Neuronal stem cell (in vitro differentiated cells): ENCODE results near the gene OCA2.

ENCODE experiments used
- DNase-seq: peaks from one replicate; pipeline ENCODE4 v3.0.0-alpha.2; 2013; ENCODE audit warnings: low spot score
- H2AFZ ChIP-seq: one replicate; pipeline ENCODE4 v1.6.1; 2013; ENCODE audit warnings: mild to moderate bottlenecking, low read length, inconsistent platforms
- H2AK5ac ChIP-seq: 2 replicates; pipeline ENCODE4 v1.6.1; 2013; ENCODE audit warnings: low read depth, mild to moderate bottlenecking, inconsistent platforms, low read length, moderate library complexity, mixed read lengths
- H2BK120ac ChIP-seq: 2 replicates; pipeline ENCODE4 v1.6.1; 2013; ENCODE audit warnings: low read depth, mild to moderate bottlenecking, inconsistent platforms, low read length, moderate library complexity, mixed read lengths
- H2BK12ac ChIP-seq: one replicate; pipeline ENCODE4 v1.6.1; 2013; ENCODE audit warnings: low read length, inconsistent platforms
- H2BK15ac ChIP-seq: 2 replicates; pipeline ENCODE4 v1.6.1; 2013; ENCODE audit warnings: mild to moderate bottlenecking, low read length, inconsistent platforms, mixed read lengths
- H2BK5ac ChIP-seq: one replicate; pipeline ENCODE4 v1.6.1; 2013; ENCODE audit warnings: inconsistent platforms, mild to moderate bottlenecking, low read length, moderate library complexity
- H3K14ac ChIP-seq: one replicate; pipeline ENCODE4 v1.6.1; 2013; ENCODE audit warnings: low read length, inconsistent platforms
- H3K18ac ChIP-seq: 2 replicates; pipeline ENCODE4 v1.6.1; 2013; ENCODE audit warnings: low read length, inconsistent platforms
- H3K23ac ChIP-seq: 2 replicates; pipeline ENCODE4 v1.6.1; 2013; ENCODE audit warnings: low read depth, mild to moderate bottlenecking, mixed read lengths, low read length, inconsistent platforms; ENCODE audit not compliant: poor library complexity
- H3K27ac ChIP-seq: replicated peaks from 3 replicates; pipeline ENCODE4 v1.5.1; 2013; ENCODE audit warnings: low read length, inconsistent platforms
- H3K27me3 ChIP-seq, 3 experiments: 2 replicates each; pipeline ENCODE4 v1.6.1; 2013; ENCODE audit warnings: low read length in 3 of 3, mild to moderate bottlenecking in 2 of 3, inconsistent platforms in 1 of 3, low read depth in 1 of 3, mixed read lengths in 1 of 3, moderate library complexity in 1 of 3; ENCODE audit not compliant: control insufficient read depth in 3 of 3, insufficient read depth in 3 of 3
- H3K36me3 ChIP-seq, 2 donors: replicated peaks in 1 of 2; 2 replicates each; pipeline ENCODE4 v1.6.1; 2013; ENCODE audit warnings: low read length in 2 of 2; ENCODE audit not compliant: control insufficient read depth in 2 of 2, insufficient read depth in 2 of 2
- H3K4ac ChIP-seq: 2 replicates; pipeline ENCODE4 v1.6.1; 2013; ENCODE audit warnings: inconsistent platforms, mild to moderate bottlenecking, low read length, moderate library complexity
- H3K4me1 ChIP-seq, 2 donors: 1 replicate in 1 of 2; 2 replicates in 1 of 2; pipeline ENCODE4 v1.6.1; 2013; ENCODE audit warnings: low read length in 2 of 2, low read depth in 1 of 2; ENCODE audit not compliant: control insufficient read depth in 2 of 2, insufficient read depth in 1 of 2
- H3K4me2 ChIP-seq: one replicate; pipeline ENCODE4 v1.6.1; 2013; ENCODE audit warnings: mild to moderate bottlenecking, low read length, inconsistent platforms; ENCODE audit not compliant: insufficient read depth, poor library complexity, severe bottlenecking
- H3K4me3 ChIP-seq, 2 donors: 2 replicates each; pipeline ENCODE4 v1.5.1; 2013; ENCODE audit warnings: low read length in 2 of 2, mild to moderate bottlenecking in 2 of 2, inconsistent platforms in 1 of 2, moderate library complexity in 1 of 2
- H3K79me1 ChIP-seq: one replicate; pipeline ENCODE4 v1.6.1; 2013; ENCODE audit warnings: low read depth, mild to moderate bottlenecking, inconsistent platforms, low read length, moderate library complexity
- H3K9ac ChIP-seq: one replicate; pipeline ENCODE4 v1.6.1; 2013; ENCODE audit warnings: mild to moderate bottlenecking, low read depth, low read length, inconsistent platforms; ENCODE audit not compliant: poor library complexity
- H3K9me3 ChIP-seq, 2 donors: replicated peaks in 1 of 2; 2 replicates each; pipeline versions ENCODE3 to v1.6.1; 2013; ENCODE audit warnings: low read length in 2 of 2, mild to moderate bottlenecking in 2 of 2, inconsistent platforms in 1 of 2, low read depth in 1 of 2, mixed read lengths in 1 of 2, moderate library complexity in 1 of 2; ENCODE audit not compliant: control insufficient read depth in 2 of 2, insufficient read depth in 1 of 2
- H4K8ac ChIP-seq: one replicate; pipeline ENCODE4 v1.6.1; 2013; ENCODE audit warnings: low read depth, mild to moderate bottlenecking, inconsistent platforms, low read length, moderate library complexity
- H4K91ac ChIP-seq: one replicate; pipeline ENCODE4 v1.6.1; 2013; ENCODE audit warnings: low read length, low read depth, mild to moderate bottlenecking, inconsistent platforms; ENCODE audit not compliant: poor library complexity
- WGBS, 2 donors: extraction: QIAGEN DNeasy Blood & Tissue Kit; methylation state at CpG; one replicate each; pipeline ENCODE4 v1.1.7; 2013; ENCODE audit warnings: missing lambda C conversion rate in 2 of 2, mixed read lengths in 1 of 2; ENCODE audit not compliant: insufficient read length in 2 of 2, insufficient replicate concordance in 1 of 2; ENCODE audit errors: extremely low coverage in 2 of 2; 5-methylcytosine and 5-hydroxymethylcytosine counted together

The OCA2 gene

DNA sequence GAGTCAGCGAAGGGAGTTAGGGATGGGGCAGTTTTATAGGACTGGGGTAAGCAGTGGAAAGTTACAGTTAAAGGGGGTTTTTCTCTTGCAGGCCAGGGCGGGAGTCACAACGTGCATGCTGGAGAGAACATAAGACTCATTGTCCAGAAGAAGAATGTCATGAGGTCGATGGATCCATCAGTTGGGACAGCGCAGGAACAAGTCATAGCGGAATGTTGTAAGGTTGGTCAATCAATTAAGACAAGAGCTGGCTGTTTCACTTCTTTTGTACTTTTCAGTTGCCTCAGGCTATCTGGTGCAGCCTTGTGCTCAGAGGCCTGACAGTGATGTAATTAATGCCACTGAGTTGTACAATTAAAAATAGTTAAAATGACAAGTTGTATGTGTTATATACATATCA is 165.6 kb downstream of the OCA2 start:
- Histone ChIP-seq H3K4ac (no peak overlapping the region), H2AFZ (no peak overlapping the region), H2AK5ac (no peak overlapping the region), H4K8ac (no peak overlapping the region), H2BK120ac (no peak overlapping the region), H2BK5ac (no peak overlapping the region), H4K91ac (no peak overlapping the region), H3K23ac (no peak overlapping the region), H3K4me2 (no peak overlapping the region), H3K18ac (no peak overlapping the region), H3K4me3 (no peak overlapping the region), H3K4me1 (peaks cover 0 to 2% of the 10 kb centered on the region in 2 donors), H3K36me3 (no peaks in the 10 kb centered on the region), H3K14ac (no peak overlapping the region), H3K27ac (no peak overlapping the region), H2BK12ac (no peak overlapping the region), H2BK15ac (no peak overlapping the region), H3K9ac (no peak overlapping the region), H3K27me3 (peaks cover 0 to 2% (median 0%) of the 10 kb centered on the region in 3 experiments), H3K9me3 (peaks cover 0 to 7% of the 10 kb centered on the region in 2 donors), H3K79me1 (no peaks in the 10 kb centered on the region)
- DNase-seq, result no peak
- no CpG with 5 or more reads among the region's 6 CpGs for WGBS, 2 donors

DNA sequence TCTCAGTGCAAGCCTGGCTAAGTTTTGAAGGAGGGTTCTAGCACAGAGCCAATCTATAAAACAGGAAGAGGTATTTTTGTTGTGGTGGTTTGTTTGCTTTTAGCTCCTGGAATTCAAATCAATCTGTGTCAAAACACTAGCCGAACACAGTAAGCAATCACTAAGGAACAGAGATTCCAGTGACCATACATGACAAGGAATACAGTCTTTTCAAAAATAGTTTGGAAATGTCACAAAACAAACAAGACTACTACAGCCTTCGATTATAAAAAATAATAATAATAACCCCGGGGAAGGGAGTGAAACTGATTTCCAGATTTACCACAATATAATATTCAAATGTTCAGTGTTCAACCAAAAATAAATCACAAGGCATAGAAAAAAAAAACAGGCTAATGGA is 166.5 kb downstream of the OCA2 start:
- Histone ChIP-seq H2AK5ac (no peak overlapping the region), H4K91ac (no peak overlapping the region), H3K14ac (no peak overlapping the region), H3K9ac (no peak overlapping the region), H2BK15ac (no peak overlapping the region), H3K4me2 (no peak overlapping the region), H2BK120ac (no peak overlapping the region), H3K27ac (no peak overlapping the region), H2BK5ac (no peak overlapping the region), H2AFZ (no peak overlapping the region), H3K36me3 (no peaks in the 10 kb centered on the region), H3K27me3 (peaks cover 0 to 2% (median 0%) of the 10 kb centered on the region in 3 experiments), H3K79me1 (no peaks in the 10 kb centered on the region), H3K4me3 (no peak overlapping the region), H4K8ac (no peak overlapping the region), H3K4me1 (peaks cover 0 to 2% of the 10 kb centered on the region in 2 donors), H3K4ac (no peak overlapping the region), H2BK12ac (no peak overlapping the region), H3K9me3 (peaks cover 0 to 6% of the 10 kb centered on the region in 2 donors), H3K23ac (no peak overlapping the region), H3K18ac (no peak overlapping the region)
- WGBS, 2 donors, result no CpG with 5 or more reads among the region's 3 CpGs
- no peak for DNase-seq

DNA sequence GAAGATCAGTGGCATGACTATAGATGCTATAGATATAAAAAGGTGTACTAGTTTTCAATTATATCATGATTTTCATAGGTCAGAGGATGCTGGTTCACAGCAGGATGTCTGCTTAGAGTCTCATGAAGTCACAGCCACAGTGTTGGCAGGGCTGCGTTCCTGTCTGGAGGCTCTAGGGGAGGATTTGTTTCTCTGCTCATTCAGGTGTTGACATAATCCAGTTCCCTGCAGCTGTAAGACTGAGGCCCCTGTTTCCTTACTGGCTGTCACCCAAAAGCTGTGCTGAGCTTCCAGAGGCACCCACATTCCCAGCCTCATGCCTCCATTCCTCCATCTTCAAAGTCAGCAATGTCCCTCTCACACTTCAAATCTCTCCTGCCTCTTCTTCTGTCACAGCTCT is 170.7 kb downstream of the OCA2 start:
- Histone ChIP-seq H3K14ac (no peak overlapping the region), H2AK5ac (no peak overlapping the region), H2BK120ac (no peak overlapping the region), H3K27me3 (peaks cover 0 to 2% (median 0%) of the 10 kb centered on the region in 3 experiments), H2BK5ac (no peak overlapping the region), H3K36me3 (no peaks in the 10 kb centered on the region), H3K4me3 (no peak overlapping the region), H3K9me3 (peaks cover 0 to 5% of the 10 kb centered on the region in 2 donors), H2BK15ac (no peak overlapping the region), H4K91ac (no peak overlapping the region), H2BK12ac (no peak overlapping the region), H3K27ac (no peak overlapping the region), H4K8ac (no peak overlapping the region), H3K9ac (no peak overlapping the region), H3K79me1 (no peaks in the 10 kb centered on the region), H3K4me1 (no peaks in the 10 kb centered on the region), H3K18ac (no peak overlapping the region), H3K23ac (no peak overlapping the region), H3K4ac (no peak overlapping the region), H2AFZ (no peak overlapping the region), H3K4me2 (no peak overlapping the region)
- DNase-seq, result no peak
- no CpG with 5 or more reads among the region's 1 CpG for WGBS, 2 donors

DNA sequence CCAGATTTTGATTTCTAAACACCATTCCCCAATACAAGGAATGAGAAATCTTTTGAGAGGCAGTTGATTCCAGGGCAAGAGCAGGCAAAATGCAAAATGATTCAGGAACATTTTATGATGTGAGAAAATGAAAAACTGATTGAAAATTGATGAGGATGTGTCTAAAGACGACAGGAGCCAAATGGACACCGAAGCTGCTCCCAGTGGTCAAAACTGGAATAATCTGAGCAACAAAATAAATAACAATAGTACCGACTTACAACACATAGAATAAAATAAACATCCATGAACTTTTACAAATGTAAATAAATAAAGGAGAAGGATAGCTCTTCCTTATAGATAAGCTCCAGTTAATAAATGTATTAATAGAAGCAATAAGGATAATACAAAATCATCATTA is 186.8 kb downstream of the OCA2 start:
- no peak overlapping the region for H2BK15ac ChIP-seq
- WGBS, 2 donors, result no CpG with 5 or more reads among the region's 3 CpGs

More for the DNA sequence above, 186.8 kb downstream of the OCA2 start:
- Histone ChIP-seq H3K4me2 (no peak overlapping the region), H3K23ac (no peak overlapping the region), H2BK5ac (no peak overlapping the region), H3K18ac (no peak overlapping the region), H3K36me3 (no peaks in the 10 kb centered on the region), H3K9ac (no peak overlapping the region), H2BK12ac (no peak overlapping the region), H3K27me3 (no peaks in the 10 kb centered on the region), H2AFZ (no peak overlapping the region), H3K14ac (no peak overlapping the region), H2AK5ac (no peak overlapping the region), H3K27ac (no peak overlapping the region), H3K4ac (no peak overlapping the region), H3K4me3 (no peak overlapping the region), H3K4me1 (no peaks in the 10 kb centered on the region), H3K9me3 (no peaks in the 10 kb centered on the region), H4K91ac (no peak overlapping the region), H2BK120ac (no peak overlapping the region), H4K8ac (no peak overlapping the region), H3K79me1 (no peaks in the 10 kb centered on the region)
- no peak for DNase-seq
